ENCODE data around the gene NBEAL2.

The NBEAL2 gene

GRCh38 chr3:46985588-46985987 lies 6.1 kb downstream of the NBEAL2 start:
- ChIA-PET CTCF (no interaction called here), POLR2A (ENCODE audit: low non-redundant PET) (no interaction called here)
- peak overlapping the region; percentile 74 for H3K27ac ChIP-seq
- no peak for TF ChIP-seq CTCF (conservative IDR thresholded peaks at IDR 0.05; ENCODE audit: low read depth)
- DNase-seq (ENCODE audit: low spot score), result no peak

- ChIA-PET POLR2A (ENCODE audit: low non-redundant PET) (no interaction called here), CTCF (no interaction called here)
- H3K27ac ChIP-seq, result peak overlapping the region; percentile 74
- no peak for DNase-seq (ENCODE audit: low spot score)
- TF ChIP-seq CTCF (conservative IDR thresholded peaks at IDR 0.05; ENCODE audit: low read depth), result no peak
Observed at GRCh38 chr3:46986055-46986730, 6.7 kb downstream of the NBEAL2 start.

- DNase-seq (ENCODE audit: low spot score), result no peak
- TF ChIP-seq CTCF (conservative IDR thresholded peaks at IDR 0.05; ENCODE audit: low read depth), result no peak
- ChIA-PET POLR2A (ENCODE audit: low non-redundant PET) (no interaction called here), CTCF (no interaction called here)
- peak overlapping the region; percentile 74 for H3K27ac ChIP-seq
Observed at GRCh38 chr3:46986782-46987310, 7.4 kb downstream of the NBEAL2 start.

GRCh38 chr3:46987319-46987742 lies 7.9 kb downstream of the NBEAL2 start:
- peak overlapping the region; percentile 74 for H3K27ac ChIP-seq
- CTCF ChIA-PET, result interaction anchor here (0.6 kb wide), 1 partner anchor 48 kb away, joined by 3 read pairs; no protein-coding TSS in a partner anchor
- POLR2A ChIA-PET (ENCODE audit: low non-redundant PET), result no interaction called here
- TF ChIP-seq CTCF (conservative IDR thresholded peaks at IDR 0.05; ENCODE audit: low read depth), result no peak
- DNase-seq (ENCODE audit: low spot score), result no peak

- ChIA-PET POLR2A (ENCODE audit: low non-redundant PET) (no interaction called here), CTCF (interaction anchor here (0.6 kb wide), 1 partner anchor 49 kb away, joined by 3 read pairs; no protein-coding TSS in a partner anchor)
- peak; percentile 72 for DNase-seq (ENCODE audit: low spot score)
- no peak for TF ChIP-seq CTCF (conservative IDR thresholded peaks at IDR 0.05; ENCODE audit: low read depth)
- peak overlapping the region; percentile 74 for H3K27ac ChIP-seq
Observed at GRCh38 chr3:46987743-46988401, 8.4 kb downstream of the NBEAL2 start.

- ChIA-PET POLR2A (ENCODE audit: low non-redundant PET) (no interaction called here), CTCF (no interaction called here)
- DNase-seq (ENCODE audit: low spot score), result no peak
- H3K27ac ChIP-seq, result peak overlapping the region; percentile 74
- TF ChIP-seq CTCF (conservative IDR thresholded peaks at IDR 0.05; ENCODE audit: low read depth), result no peak
Observed at GRCh38 chr3:46988616-46989015, 9.2 kb downstream of the NBEAL2 start.
